HG03565 (cell line): ENCODE measurements around the gene STIM1.
"Not testable (repeated sequence)": the region's sequence is repeated elsewhere in the genome, so short reads cannot be mapped to it uniquely, and the experiment has no call there.

Experiments used
- ATAC-seq: cut with Tn5 transposase; IDR thresholded peaks from one replicate; pipeline ENCODE4 v1.9.1; 2021; ENCODE audit warnings: mild to moderate bottlenecking, moderate library complexity; ENCODE audit not compliant: unreplicated experiment

Gene STIM1

GRCh38 chr11:4016602-4017001 lies 161.1 kb downstream of the STIM1 start:
- ATAC-seq, result not testable (repeated sequence)

GRCh38 chr11:4017129-4017528 lies 161.7 kb downstream of the STIM1 start:
- ATAC-seq, result no peak

DNA sequence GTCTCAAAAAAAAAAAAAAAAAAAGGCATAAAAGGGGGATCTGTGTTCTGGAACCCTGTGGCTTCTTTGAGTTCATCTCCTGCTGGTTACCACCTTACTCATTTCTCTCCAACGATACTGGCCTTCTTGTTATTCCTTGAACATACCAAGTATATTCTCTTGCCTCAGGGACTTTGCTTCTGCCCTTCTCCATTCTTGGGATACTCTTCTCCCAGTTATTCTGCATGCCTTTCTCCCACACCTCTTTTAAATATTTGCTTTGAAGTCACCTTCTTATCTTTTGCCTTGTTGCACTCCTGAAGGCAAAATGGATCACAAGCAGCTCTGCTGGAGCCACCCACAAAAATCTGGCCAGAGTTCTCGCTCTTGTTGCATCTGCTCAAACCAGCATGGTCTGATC lies 163.2 kb downstream of the STIM1 start:
- ATAC-seq, result no peak

DNA sequence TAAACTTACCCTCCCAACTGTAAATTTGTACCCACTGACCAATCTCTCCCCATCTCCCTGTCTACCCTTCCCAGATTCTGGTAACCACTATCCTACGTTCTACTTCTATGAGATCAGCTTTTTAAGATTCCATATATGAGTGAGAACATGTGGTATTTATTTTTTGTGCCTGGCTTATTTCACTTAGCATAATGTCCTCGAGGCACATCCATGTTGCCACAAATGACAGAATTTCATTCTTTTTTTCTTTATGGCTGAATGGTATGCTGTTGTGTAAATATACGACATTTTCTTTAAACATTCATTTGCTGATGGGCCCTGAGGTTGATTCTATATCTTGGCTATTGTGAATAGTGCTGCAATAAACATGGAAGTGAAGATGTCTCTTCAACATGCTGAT lies 164.4 kb downstream of the STIM1 start:
- ATAC-seq, result no peak

GRCh38 chr11:4022669-4023068 lies 167.2 kb downstream of the STIM1 start:
- ATAC-seq, result no peak

DNA sequence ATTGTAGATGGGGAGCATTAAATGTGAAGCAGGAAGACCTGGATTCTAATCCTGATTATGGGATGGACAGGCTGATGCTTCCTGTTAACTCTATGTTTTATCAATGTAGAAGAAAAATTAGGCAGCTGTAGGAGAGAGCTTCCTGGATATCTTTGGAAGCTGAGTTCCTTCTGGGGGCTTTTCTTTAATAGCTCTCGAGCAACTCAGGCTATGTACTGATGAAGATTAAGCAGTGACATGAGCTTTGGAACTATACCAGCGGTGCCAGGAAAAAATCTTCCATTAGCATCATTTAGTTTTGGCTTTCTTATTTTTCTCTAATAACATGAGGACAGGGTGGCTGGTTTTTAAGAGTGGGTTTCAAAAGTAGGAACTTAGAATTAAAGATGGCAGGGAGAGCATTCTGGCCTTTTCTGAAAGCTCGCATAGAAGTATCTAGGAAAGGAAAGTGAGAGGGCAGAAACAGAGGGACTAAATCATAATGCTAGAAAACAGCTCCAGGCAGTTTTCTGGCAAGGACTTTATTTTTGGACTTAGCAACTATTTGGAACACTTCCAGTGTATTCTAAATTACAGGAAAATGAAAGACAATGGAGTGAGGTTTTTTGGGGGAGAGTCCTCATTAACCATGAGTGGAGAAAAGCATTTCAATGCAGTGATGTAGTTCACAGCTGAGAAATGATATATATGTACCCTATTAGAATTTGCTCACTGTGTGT lies 169.9 kb downstream of the STIM1 start:
- ATAC-seq, result no peak

DNA sequence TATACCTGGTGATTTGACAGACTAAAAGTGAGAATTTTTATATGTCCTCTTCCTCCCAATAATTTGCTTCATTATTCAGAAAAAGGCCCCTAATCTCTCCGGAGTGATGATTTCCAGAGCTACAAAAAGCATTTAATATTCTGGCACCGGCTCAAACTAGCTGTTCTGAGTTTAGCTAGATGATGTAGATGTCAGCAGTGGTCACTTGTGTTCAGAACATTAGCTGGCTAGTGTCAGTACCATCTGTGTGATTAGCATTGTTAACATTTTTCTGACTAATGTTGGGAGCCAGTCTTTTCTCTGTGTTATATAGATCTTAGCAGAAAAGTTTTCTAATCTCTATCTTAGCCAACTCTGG lies 170.5 kb downstream of the STIM1 start:
- ATAC-seq, result no peak

DNA sequence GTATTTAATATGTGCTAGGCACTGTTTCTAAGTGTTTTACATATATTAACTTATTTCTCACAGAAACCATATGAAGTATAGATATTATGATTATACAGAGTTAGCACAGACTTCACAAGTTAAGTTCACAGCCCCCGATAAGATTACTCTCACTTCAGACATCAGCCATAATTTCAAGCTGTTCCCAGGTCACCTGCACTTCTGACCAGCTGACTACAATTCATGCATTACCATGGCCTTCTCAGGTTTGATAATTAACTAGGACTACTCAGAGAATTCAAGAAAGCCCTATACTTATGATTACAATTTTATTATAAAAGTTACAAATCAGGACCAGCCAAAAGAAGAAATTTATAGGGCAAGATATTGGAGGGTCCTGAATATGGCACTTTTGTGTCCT lies 170.9 kb downstream of the STIM1 start:
- ATAC-seq, result no peak

DNA sequence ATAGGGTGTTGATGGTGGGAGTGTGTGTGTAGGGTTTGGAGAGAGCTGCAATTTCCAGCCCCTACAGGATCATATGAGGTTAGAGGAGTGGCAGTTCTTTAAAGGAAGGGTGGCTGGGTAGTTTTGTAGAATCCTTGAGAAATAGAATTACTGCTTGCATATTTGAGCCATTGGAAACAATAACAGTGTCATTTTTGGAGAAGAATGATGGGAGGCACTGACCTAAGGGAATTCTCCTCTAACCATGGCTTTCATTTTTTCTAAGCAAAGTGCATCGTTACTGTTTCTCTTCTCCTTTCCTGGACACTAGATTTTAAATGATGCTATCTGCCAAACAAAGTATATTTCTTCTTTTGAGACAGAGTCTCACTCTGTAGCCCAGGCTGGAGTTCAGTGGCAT lies 172.3 kb downstream of the STIM1 start:
- no peak for ATAC-seq

DNA sequence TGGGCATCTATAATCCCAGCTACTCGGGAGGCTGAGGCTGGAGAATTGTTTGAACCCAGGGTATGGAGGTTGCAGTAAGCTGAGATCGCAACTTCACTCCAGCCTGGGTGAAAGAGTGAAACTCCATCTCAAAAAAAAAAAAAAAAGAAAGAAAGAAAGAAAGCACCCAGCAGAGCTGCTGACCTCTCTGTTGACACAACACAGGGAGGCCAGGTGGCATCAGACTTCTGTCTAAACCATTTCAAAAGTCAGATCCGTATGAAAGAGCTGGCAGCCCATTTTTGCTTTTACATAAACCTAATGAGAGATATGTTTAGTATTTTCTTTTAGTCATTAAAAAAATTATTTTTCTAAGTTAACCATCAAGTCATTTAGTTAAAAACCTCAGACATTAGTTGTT lies 174.7 kb downstream of the STIM1 start:
- no peak for ATAC-seq

DNA sequence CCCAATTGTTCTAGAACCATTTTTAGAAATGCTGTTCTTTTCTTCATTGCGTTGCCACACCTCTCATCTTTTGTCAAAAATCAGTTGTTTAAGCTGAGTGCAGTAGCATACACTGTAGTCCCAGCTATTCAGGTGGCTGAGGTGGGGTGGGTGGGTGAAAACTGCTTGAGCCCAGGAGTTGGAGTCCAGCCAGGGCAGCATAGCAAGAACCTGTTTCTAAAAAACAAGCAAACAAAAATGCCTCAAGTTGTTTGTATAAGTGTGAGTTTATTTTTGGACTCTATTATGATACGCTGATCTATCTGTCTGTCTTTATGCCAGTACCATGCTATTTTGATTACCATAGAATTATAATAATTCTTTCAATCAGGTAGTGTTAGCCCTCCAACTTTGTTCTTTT lies 176.6 kb downstream of the STIM1 start:
- no peak for ATAC-seq

GRCh38 chr11:4035985-4036384 lies 180.5 kb downstream of the STIM1 start:
- ATAC-seq, result no peak

DNA sequence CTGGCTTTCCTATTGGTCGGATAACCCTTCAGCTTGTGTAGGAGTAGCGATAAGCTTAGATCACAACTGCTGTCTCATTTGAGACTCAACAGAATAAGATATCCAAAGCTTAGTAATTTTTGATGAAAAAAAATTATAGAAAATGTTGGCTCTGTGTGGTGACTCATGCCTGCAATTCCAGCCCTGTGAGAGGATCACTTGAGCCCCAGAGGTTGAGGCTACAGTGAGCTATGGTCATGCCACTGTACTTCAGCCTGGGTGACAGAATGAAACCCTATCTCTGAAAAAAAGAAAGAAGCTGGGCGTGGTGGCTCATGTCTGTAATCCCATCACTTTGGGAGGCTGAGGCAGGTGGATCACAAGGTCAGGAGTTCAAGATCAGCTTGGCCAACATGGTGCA lies 183.5 kb downstream of the STIM1 start:
- no peak for ATAC-seq

GRCh38 chr11:4040461-4040860 lies 185.0 kb downstream of the STIM1 start:
- ATAC-seq, result no peak

GRCh38 chr11:4041731-4042391 lies 186.4 kb downstream of the STIM1 start:
- no peak for ATAC-seq

DNA sequence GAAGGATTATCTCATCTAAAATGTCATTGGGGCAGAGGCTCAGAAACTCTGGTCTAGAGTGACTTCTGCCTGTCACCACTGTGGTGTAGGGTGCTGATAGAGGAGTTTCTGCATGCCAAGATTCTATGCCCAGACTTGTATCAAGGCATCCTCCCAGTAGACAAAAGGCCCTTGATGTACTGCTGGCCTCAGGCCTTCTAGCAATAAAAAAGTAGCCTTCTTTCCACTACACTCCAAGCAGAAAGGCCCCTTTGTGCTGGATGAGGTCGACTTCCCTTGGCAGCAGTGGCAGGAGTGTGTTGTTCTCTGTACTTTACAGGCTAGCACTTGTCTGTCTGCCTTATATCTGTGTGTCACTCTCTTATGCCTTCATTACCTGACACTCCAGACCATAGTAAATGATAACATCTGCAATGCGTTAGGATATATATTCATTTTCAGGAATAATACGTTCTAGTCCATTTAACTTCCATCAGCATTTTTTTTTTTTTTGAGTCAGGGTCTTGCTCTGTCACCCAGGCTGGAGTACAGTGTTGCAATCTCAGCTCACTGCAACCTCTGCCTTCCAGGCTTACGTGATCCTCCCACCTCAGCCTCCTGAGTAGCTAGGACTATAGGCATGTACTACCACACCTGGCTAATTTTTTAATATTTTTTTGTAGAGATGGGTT lies 189.6 kb downstream of the STIM1 start:
- ATAC-seq, result no peak

- ATAC-seq, result no peak
Observed at GRCh38 chr11:4048340-4048739, 192.9 kb downstream of the STIM1 start.

DNA sequence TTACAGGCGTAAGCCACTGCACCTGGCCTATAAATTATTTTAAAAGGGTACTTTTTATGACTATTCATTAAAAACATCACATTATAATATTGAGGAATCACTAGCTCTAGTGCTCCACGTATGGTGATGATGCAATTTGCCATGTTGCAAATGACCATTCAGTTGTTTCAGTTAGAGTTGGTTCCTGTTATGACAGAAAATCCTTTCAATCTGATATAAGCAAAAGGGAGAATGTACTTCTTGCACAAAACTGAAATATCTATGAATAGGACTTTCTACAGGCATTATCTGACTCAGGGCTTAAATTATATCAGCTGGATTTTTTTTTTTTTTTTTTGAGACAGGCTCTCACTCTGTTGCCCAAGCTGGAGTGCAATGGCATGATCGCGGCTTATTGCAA lies 193.5 kb downstream of the STIM1 start:
- no peak for ATAC-seq

DNA sequence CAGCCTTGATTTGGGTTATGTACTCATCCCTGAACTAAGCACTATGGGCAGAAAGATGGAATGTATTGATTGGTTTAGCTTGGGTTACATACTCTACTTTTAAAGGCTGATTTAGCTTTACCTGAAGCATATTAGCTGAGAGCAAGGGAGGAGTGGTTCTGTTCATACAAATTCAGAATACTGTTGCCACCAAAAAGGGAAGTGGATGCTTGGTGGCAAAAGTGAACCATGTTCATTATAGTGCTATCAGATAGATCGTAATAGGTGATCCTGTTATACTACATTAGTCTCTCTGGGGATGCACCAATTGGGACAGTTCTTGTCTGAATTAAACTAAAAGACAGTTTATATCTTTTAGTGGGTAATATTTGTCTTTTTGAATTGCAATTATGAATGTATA lies 194.7 kb downstream of the STIM1 start:
- no peak for ATAC-seq

DNA sequence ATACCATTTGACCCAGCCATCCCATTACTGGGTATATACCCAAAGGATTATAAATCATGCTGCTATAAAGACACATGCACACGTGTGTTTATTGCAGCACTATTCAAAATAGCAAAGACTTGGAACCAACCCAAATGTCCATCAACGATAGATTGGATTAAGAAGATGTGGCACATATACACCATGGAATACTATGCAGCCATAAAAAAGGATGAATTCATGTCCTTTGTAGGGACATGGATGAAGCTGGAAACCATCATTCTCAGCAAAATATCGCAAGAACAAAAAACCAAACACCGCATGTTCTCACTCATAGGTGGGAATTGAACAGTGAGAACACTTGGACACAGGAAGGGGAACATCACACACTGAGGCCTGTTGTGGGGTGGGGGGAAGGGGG lies 197.7 kb downstream of the STIM1 start:
- ATAC-seq, result not testable (repeated sequence)

GRCh38 chr11:4054643-4055042 lies 199.2 kb downstream of the STIM1 start:
- ATAC-seq, result no peak

- no peak for ATAC-seq
Observed at GRCh38 chr11:4059424-4059823, 204.0 kb downstream of the STIM1 start.
